ENCODE data around the gene MMEL1. TPM values are rescaled to one million over a fixed set of nuclear protein-coding genes. Genes with fewer than 3 reads are reported as not detected.
A peak's percentile ranks its signal among the peaks of the same experiment; 100 is the strongest.

Gene MMEL1
- total and polyA plus RNA-seq, 2 experiments from 2014 or later, result 0.93 to 1.8 TPM

DNA sequence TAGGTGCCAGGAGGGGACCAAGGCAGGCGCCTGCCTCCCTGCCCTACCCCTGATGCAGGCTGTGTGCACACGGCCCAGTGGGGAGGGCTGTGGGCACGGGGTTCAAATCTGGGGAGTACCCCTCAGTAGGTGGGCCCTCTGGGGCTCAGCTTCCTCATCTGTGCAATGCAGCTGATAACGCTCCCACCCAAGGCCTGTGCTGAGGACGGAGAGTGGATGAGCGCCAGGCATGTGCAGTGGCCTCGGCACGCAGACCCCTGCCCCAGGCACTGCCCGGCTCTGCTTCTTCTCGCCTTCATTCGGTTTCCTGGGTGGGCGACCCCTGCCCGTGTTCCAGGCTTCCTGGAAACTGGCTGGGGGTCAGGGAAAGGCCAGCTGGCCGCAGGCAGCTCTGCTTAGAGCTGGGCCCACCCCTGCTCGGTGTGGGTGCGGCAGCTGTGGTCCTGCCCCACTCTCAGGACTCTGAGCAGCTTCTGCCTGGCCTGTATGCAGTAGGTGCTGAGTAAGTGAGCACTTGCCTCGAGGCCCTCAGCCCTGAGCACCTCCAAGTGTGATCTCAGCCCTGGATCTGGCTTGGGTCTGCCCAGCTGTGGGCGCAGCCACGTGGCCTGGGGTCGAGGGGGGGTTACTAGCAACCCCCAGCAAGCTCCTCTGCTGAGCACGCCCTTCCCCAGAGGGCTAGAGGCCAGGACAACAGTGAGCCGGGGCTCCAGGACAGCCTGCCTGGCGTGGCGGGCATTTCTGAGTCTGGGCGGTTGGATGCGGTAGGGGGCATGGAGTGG lies 88.5 kb downstream of the MMEL1 start:
- Histone ChIP-seq H3K79me2 (no peaks in the 10 kb centered on the region), H3K27me3 (no peaks in the 10 kb centered on the region), H3K9me3 (ENCODE audit: low read depth) (no peaks in the 10 kb centered on the region), H4K20me1 (ENCODE audit: insufficient read depth, poor library complexity, severe bottlenecking) (no peaks in the 10 kb centered on the region), H3K27ac (no peak overlapping the region), H2AFZ (no peak overlapping the region), H3K4me3 (no peak overlapping the region), H3K9me2 (replicated peaks; ENCODE audit: insufficient read depth) (no peaks in the 10 kb centered on the region), H3K4me2 (no peak overlapping the region), H3K36me3 (replicated peaks; ENCODE audit: insufficient read depth, low read depth) (no peaks in the 10 kb centered on the region), H3K4me1 (ENCODE audit: insufficient read depth) (peaks cover 31% of the 10 kb centered on the region)
- 71% methylated on average over 26 of the region's 26 CpGs for WGBS (ENCODE audit: low lambda C conversion rate, missing lambda C conversion rate)
- TF ChIP-seq EZH2 (IDR thresholded peaks at IDR 0.05; ENCODE audit: borderline replicate concordance), result no peak
- no peak for TF ChIP-seq EZH2phosphoT487 (IDR thresholded peaks at IDR 0.05; ENCODE audit: low read depth, severe bottlenecking, unreplicated experiment)
- no peak for TF ChIP-seq CTCF (IDR thresholded peaks at IDR 0.05; ENCODE audit: poor library complexity)
- DNase-seq (ENCODE audit: low spot score), result no peak

- Histone ChIP-seq H3K4me2 (no peak overlapping the region), H3K9me2 (replicated peaks; ENCODE audit: insufficient read depth) (no peaks in the 10 kb centered on the region), H4K20me1 (ENCODE audit: insufficient read depth, poor library complexity, severe bottlenecking) (no peaks in the 10 kb centered on the region), H3K4me3 (no peak overlapping the region), H2AFZ (no peak overlapping the region), H3K27ac (no peak overlapping the region), H3K79me2 (no peaks in the 10 kb centered on the region), H3K27me3 (no peaks in the 10 kb centered on the region), H3K4me1 (ENCODE audit: insufficient read depth) (peaks cover 31% of the 10 kb centered on the region), H3K36me3 (replicated peaks; ENCODE audit: insufficient read depth, low read depth) (no peaks in the 10 kb centered on the region), H3K9me3 (ENCODE audit: low read depth) (no peaks in the 10 kb centered on the region)
- DNase-seq (ENCODE audit: low spot score), result peak; percentile 42
- TF ChIP-seq EZH2 (IDR thresholded peaks at IDR 0.05; ENCODE audit: borderline replicate concordance) (no peak), CTCF (IDR thresholded peaks at IDR 0.05; ENCODE audit: poor library complexity) (no peak), EZH2phosphoT487 (IDR thresholded peaks at IDR 0.05; ENCODE audit: low read depth, severe bottlenecking, unreplicated experiment) (no peak)
- WGBS (ENCODE audit: low lambda C conversion rate, missing lambda C conversion rate), result 46% methylated on average over 24 of the region's 26 CpGs
These were observed 89.2 kb downstream of the MMEL1 start for GRCh38 chr1:2543543-2544092.

DNA sequence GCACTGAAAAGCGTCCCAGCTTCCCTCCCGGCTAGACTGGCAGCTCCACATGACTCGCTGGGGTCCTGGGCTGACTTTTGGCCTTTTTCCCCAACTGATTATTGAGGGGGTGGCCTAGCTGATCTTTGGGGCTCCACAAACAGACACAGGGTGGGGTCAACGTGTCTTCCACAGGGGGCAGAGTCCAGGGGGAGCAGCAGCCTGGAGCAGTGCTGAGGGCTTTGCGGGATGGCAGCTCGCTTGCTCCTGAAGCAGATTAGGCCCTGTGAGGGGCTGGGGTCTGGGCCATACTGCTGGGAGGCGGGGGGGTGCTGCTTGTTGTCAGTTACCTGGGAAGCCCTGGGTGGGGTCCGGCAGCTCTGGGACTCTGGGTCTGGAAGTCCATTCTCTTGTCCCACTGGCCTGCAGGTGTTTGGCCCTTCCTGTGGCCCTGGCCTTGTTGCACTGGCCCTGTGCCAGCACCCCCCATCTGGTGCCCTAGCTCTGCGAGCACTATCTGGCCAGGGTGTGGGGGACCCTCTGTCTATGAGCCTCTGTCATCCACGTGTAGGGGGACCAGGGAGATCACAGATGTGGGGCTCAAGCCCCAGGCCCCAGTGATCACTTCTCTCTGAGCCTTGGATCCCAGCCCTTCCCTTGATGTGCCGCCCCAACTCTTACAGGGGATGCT lies 90.4 kb downstream of the MMEL1 start:
- TF ChIP-seq CTCF (IDR thresholded peaks at IDR 0.05; ENCODE audit: poor library complexity) (no peak), EZH2phosphoT487 (IDR thresholded peaks at IDR 0.05; ENCODE audit: low read depth, severe bottlenecking, unreplicated experiment) (no peak), EZH2 (IDR thresholded peaks at IDR 0.05; ENCODE audit: borderline replicate concordance) (no peak)
- Histone ChIP-seq H3K36me3 (replicated peaks; ENCODE audit: insufficient read depth, low read depth) (no peaks in the 10 kb centered on the region), H3K27me3 (no peaks in the 10 kb centered on the region), H3K27ac (no peak overlapping the region), H2AFZ (no peak overlapping the region), H3K4me1 (ENCODE audit: insufficient read depth) (peaks cover 26% of the 10 kb centered on the region), H3K9me2 (replicated peaks; ENCODE audit: insufficient read depth) (no peaks in the 10 kb centered on the region), H3K4me2 (no peak overlapping the region), H3K9me3 (ENCODE audit: low read depth) (no peaks in the 10 kb centered on the region), H3K79me2 (no peaks in the 10 kb centered on the region), H3K4me3 (no peak overlapping the region), H4K20me1 (ENCODE audit: insufficient read depth, poor library complexity, severe bottlenecking) (no peaks in the 10 kb centered on the region)
- 84% methylated on average over 9 of the region's 11 CpGs for WGBS (ENCODE audit: low lambda C conversion rate, missing lambda C conversion rate)
- DNase-seq (ENCODE audit: low spot score), result no peak

All from hepatocyte (in vitro differentiated cells).